Measurements from ENCODE around the gene FAM53C.

FAM53C gene

GRCh38 chr5:138364576-138364975 is 26.5 kb downstream of the FAM53C start:
- Histone ChIP-seq H3K27me3 (ENCODE audit: low read length) (no peaks in the 10 kb centered on the region), H4K20me1 (ENCODE audit: low read depth, low read length) (peaks cover 18% of the 10 kb centered on the region; the same call in 1 of the 2 replicates), H3K9ac (ENCODE audit: low read length) (no peak overlapping the region)

GRCh38 chr5:138366632-138367382 is 28.7 kb downstream of the FAM53C start:
- Histone ChIP-seq H3K9me3 (ENCODE audit: insufficient read depth, low read length) (no peaks in the 10 kb centered on the region), H3K4me2 (ENCODE audit: low read depth, low read length, poor library complexity, severe bottlenecking) (no peak overlapping the region)

More at GRCh38 chr5:138364576-138364975, 26.5 kb downstream of the FAM53C start:
- Histone ChIP-seq H3K9me2 (replicated peaks; ENCODE audit: insufficient read depth, low read length) (no peaks in the 10 kb centered on the region), H3F3A (ENCODE audit: insufficient read depth) (peaks cover 11% of the 10 kb centered on the region; the same call in 1 of the 2 replicates), H2AFZ (ENCODE audit: low read depth, low read length, severe bottlenecking) (no peak overlapping the region), H3K27ac (ENCODE audit: low read depth, low read length) (no peak overlapping the region), H3K4me2 (ENCODE audit: low read depth, low read length, poor library complexity, severe bottlenecking) (no peak overlapping the region), H3K79me2 (ENCODE audit: insufficient read depth, low read length) (peaks cover 96% of the 10 kb centered on the region), H3K9me3 (ENCODE audit: insufficient read depth, low read length) (no peaks in the 10 kb centered on the region), H3K36me3 (ENCODE audit: low read length) (no peaks in the 10 kb centered on the region), H3K4me3 (ENCODE audit: insufficient read depth, low read length, poor library complexity, severe bottlenecking) (no peak overlapping the region)
- no peak for TF ChIP-seq EZH2phosphoT487 (conservative IDR thresholded peaks at IDR 0.05; ENCODE audit: low read length)
- no peak for TF ChIP-seq CTCF (IDR thresholded peaks at IDR 0.05; ENCODE audit: insufficient read depth, low read length, poor library complexity, severe bottlenecking)

GRCh38 chr5:138369261-138369660 is 31.2 kb downstream of the FAM53C start:
- Histone ChIP-seq H3F3A (ENCODE audit: insufficient read depth) (no peaks in the 10 kb centered on the region), H3K9ac (ENCODE audit: low read length) (no peak overlapping the region), H3K9me3 (ENCODE audit: insufficient read depth, low read length) (no peaks in the 10 kb centered on the region), H4K20me1 (ENCODE audit: low read depth, low read length) (peaks cover 19% of the 10 kb centered on the region), H3K9me2 (replicated peaks; ENCODE audit: insufficient read depth, low read length) (no peaks in the 10 kb centered on the region), H3K27me3 (ENCODE audit: low read length) (no peaks in the 10 kb centered on the region), H3K36me3 (ENCODE audit: low read length) (no peaks in the 10 kb centered on the region), H3K79me2 (ENCODE audit: insufficient read depth, low read length) (peaks cover 88% of the 10 kb centered on the region), H3K27ac (ENCODE audit: low read depth, low read length) (no peak overlapping the region), H3K4me3 (ENCODE audit: insufficient read depth, low read length, poor library complexity, severe bottlenecking) (no peak overlapping the region), H3K4me2 (ENCODE audit: low read depth, low read length, poor library complexity, severe bottlenecking) (no peak overlapping the region), H2AFZ (ENCODE audit: low read depth, low read length, severe bottlenecking) (no peak overlapping the region)
- TF ChIP-seq EZH2phosphoT487 (conservative IDR thresholded peaks at IDR 0.05; ENCODE audit: low read length), result no peak
- no peak for TF ChIP-seq CTCF (IDR thresholded peaks at IDR 0.05; ENCODE audit: insufficient read depth, low read length, poor library complexity, severe bottlenecking)

More at GRCh38 chr5:138366632-138367382, 28.7 kb downstream of the FAM53C start:
- Histone ChIP-seq H2AFZ (ENCODE audit: low read depth, low read length, severe bottlenecking) (no peak overlapping the region), H3K9ac (ENCODE audit: low read length) (no peak overlapping the region), H3K9me2 (replicated peaks; ENCODE audit: insufficient read depth, low read length) (no peaks in the 10 kb centered on the region), H3K36me3 (ENCODE audit: low read length) (no peaks in the 10 kb centered on the region), H3F3A (ENCODE audit: insufficient read depth) (no peaks in the 10 kb centered on the region), H3K4me3 (ENCODE audit: insufficient read depth, low read length, poor library complexity, severe bottlenecking) (no peak overlapping the region), H3K27ac (ENCODE audit: low read depth, low read length) (no peak overlapping the region), H3K27me3 (ENCODE audit: low read length) (no peaks in the 10 kb centered on the region), H4K20me1 (ENCODE audit: low read depth, low read length) (peaks cover 19% of the 10 kb centered on the region), H3K79me2 (ENCODE audit: insufficient read depth, low read length) (peaks cover 96% of the 10 kb centered on the region)
- TF ChIP-seq EZH2phosphoT487 (conservative IDR thresholded peaks at IDR 0.05; ENCODE audit: low read length) (no peak), CTCF (IDR thresholded peaks at IDR 0.05; ENCODE audit: insufficient read depth, low read length, poor library complexity, severe bottlenecking) (no peak)

Measured in SU-DHL-6 (cell line).